ENCODE results near the gene VWA8.
A peak's percentile ranks its signal among the peaks of the same experiment; 100 is the strongest.

Gene VWA8

DNA sequence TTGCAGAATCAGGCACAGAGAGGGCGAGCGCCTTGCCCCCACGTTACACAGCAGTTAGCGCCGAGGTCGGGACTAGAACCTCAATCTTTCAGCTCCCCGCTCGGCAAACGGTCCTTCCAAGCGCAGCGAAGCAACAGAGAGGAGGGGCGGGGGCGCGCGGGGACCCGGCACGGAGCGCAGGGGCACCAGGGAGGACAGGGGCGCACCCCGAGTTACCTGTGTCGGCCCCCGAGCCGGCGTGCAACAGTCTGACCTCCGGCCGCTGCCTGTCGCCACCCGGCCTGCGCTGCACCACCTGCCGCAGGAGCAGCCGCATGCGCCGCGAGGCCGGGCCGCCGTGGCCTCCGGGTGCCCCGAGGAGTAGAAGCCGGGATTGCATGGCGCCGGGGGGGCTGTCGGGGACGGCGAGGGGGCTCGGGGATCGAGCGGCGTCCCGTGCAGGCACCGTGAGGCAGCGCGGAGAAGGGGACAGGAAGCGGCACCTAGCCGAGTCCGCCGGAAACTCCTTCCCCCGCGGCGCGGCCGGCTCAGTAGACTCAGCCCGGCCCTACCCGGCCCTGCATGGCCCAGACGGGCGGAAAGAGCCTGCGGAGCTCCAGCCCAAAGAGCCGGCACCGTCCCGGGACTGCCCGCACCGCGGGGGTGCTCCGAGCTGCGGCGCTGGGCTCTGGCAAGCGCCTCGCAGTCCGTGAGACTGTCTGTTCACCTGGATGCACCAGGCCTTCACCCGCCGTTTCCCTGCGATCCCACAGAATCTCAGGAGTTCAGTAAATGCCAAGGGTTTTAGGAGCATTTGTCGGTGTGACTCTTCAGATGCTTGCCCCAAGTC is at the start of gene VWA8:
TSS of gene VWA8 (minus strand) at position 473 of the 829 bp plus-strand sequence. CDS start at position 379, 94 bp downstream.
- FAIRE-seq (peak; percentile 67), DNase-seq (ENCODE audit: extremely low spot score, insufficient read length, low read depth) (peak; percentile 81)

DNA sequence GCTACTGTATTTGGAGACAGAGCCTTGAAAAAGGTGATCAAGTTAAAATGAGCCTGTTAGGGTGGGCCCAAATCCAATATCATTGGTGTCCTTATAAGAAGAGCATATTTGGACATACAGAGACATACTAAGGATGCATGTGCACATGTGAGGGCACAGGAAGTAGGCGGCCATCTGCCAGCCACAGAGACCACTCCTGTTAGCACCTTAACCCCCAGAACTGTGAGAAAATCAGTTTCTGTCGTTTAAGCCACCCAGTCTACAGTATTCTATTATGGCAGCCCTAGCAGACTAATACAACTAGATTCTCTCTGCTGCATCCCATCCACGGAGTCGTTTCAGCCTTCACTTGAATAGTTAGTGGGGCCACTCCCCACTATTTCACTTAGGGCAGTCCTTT is 48.1 kb upstream of the VWA8 start:
- DNase-seq (ENCODE audit: extremely low spot score, insufficient read length, low read depth) = no peak
- FAIRE-seq = no peak

DNA sequence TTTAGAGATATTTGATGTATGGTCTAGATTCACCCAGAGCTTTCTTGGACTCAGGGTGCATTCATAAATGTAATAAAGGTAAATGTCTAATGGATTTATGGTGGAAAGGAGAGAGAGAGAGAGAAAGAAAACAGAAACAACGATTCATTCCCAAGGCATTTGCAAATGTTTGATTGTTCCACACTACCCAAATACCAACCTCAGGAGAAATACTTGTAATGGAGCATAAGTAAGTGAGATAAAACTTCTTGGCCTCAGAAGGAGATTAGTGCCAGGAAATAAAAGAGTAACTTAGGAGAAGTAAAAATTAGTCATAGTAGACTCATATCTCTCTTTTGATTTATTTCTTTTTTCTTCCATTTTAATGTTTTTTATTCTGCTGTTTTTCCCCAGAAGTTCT is 46.9 kb upstream of the VWA8 start:
- no peak for FAIRE-seq

DNA sequence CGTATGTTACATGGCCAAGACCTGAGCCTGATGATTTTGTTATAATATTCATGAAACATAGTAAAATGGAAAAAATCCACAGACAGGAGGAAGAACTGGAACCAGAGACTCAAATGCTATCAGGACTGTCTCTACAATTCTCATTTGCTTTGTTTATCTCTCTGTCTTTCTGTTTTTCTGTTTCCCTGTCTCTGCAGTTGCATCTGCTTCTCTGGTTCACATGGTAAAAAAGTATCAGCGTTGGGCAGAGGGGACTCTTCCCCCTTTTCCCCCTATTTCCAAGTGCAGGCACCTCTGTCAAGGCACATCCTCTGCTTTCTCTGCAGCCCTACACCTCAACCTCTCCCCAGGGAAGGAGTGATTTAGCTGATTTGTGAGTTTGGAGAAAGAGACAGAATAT is 41.2 kb upstream of the VWA8 start:
- FAIRE-seq = no peak
- no peak for DNase-seq (ENCODE audit: extremely low spot score, insufficient read length, low read depth)

More for the DNA sequence above, 46.9 kb upstream of the VWA8 start:
- DNase-seq (ENCODE audit: extremely low spot score, insufficient read length, low read depth) = no peak

DNA sequence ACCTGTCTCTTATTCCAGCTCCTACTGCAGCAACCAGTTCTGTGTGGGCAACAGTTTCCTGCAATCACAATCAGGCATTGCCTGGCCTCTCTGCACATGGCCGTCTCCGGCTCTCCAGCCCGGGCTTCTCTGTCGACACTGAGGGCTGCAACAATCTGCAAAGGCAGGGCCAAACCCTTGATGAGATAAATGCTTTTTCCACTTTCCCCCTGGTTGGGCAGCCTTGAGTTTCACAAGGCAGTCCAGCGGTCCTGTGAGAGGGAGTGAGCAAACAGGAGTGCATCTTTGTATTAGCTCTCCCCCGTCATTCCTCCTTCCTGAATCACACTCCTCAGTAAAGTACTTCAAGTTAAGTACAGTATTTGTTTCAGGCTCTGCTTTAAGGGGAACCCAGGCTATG is 40.7 kb upstream of the VWA8 start:
- FAIRE-seq = no peak
- DNase-seq (ENCODE audit: extremely low spot score, insufficient read length, low read depth) = no peak

DNA sequence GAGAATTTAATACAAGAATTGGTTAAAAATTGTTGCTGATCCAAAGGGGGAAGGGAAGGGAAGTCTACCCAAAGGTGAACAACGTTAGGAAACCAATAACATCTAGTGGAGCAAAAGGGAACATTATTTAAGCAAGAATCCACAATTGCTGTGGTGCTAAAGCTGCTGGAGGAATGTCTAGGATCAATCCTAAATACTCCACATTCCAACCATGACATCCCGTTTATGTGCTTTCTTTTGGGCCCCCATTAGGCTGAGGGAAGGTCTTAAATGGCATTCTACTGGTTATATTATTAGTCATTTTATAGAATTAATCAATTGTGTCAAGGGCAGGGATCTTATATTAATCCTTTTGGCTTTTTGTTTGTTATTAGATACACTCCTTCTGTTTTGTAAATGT is 39.9 kb upstream of the VWA8 start:
- FAIRE-seq = no peak
- DNase-seq (ENCODE audit: extremely low spot score, insufficient read length, low read depth) = no peak

DNA sequence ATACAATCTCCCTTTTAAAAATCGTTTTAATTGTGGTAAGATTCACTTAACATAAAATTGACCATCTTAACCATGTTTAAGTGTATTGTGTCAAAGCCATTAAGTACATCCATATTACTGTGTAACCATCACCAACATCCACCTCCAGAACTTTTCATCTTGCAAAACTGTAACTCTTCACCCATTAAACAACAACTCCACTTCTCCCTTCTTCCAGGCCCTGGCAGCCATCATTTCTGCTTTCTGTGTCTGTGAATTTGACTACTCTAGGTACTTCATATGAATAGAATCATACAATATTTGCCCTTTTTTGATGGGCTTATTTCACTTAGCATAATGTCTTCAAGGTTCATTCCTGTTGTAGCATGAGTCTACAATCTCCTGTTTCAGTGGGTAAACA is 36.5 kb upstream of the VWA8 start:
- DNase-seq (ENCODE audit: extremely low spot score, insufficient read length, low read depth) = no peak
- FAIRE-seq = no peak

DNA sequence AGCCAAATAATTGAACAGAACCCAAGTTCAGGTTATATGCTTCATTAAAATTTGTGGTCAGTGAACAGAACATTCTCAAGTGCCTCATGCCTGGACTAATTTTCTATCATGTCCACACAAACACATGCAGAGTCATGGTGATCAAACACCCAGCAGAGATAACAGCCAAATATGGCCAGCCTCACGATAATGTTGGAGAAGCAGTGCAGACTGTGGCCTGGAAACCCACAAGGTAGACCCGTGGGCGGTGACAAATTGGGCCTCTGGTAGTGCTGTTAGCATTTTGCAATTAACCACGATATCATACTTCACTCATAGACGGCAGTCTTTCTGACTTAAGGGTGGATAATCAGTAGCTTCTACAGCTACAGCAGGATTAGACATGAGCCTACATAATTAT is 35.0 kb upstream of the VWA8 start:
- FAIRE-seq (no peak), DNase-seq (ENCODE audit: extremely low spot score, insufficient read length, low read depth) (no peak)

DNA sequence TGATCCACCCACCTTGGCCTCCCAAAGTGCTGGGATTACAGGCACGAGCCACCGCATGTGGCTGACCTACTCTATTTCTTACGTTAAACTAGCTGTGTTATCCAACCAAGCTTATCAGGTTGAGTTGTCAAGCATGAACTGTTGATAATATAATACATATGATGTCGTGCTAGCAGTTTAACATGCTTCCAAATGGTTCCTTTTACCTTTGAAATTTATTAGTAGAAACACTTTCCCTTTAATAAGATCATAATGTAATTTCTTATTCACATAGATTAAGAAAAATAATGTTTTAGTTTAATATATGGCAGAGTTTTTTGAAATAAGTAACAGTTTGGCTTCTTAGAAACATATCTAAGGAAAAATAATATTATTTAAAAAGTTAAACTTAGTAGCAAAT is 34.4 kb upstream of the VWA8 start:
- DNase-seq (ENCODE audit: extremely low spot score, insufficient read length, low read depth) (no peak), FAIRE-seq (no peak)

DNA sequence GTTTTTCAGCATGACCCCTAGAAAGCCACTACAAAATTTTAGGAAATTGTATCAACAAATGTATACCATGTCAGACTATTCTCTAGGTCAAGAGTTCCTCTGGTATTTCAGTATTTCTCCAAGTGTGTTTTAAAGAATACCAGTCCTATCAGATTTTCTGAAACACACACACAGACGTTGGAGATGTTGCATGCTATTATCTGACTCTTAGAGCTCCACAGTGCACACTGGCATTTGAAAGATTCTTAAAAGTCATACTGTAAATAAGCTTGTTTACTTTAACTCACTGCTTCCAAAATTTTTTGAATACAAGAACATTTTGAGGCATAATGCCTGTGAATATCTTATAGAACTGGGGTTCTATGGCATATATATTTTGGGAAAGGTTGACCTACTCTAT is 33.8 kb upstream of the VWA8 start:
- DNase-seq (ENCODE audit: extremely low spot score, insufficient read length, low read depth) = no peak
- no peak for FAIRE-seq

DNA sequence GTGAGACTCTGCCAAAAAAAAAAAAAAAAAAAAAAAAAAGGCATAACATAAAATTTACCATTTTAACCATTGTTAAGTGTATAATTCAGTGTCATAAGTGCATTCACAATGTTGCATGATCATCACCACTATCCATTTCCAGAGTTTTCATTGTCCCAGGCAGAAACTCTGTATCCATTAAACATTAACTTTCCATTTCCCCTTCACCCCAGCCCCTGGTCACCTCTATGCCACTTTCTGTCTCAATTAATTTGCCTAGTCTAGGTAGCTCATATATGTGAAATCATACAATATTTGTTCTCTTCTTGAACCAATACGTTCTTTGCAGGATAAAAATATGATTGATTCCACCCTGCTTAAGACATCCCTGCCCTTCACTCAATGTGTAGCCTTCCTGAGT is 31.0 kb upstream of the VWA8 start:
- FAIRE-seq (peak; percentile 29), DNase-seq (ENCODE audit: extremely low spot score, insufficient read length, low read depth) (no peak)

DNA sequence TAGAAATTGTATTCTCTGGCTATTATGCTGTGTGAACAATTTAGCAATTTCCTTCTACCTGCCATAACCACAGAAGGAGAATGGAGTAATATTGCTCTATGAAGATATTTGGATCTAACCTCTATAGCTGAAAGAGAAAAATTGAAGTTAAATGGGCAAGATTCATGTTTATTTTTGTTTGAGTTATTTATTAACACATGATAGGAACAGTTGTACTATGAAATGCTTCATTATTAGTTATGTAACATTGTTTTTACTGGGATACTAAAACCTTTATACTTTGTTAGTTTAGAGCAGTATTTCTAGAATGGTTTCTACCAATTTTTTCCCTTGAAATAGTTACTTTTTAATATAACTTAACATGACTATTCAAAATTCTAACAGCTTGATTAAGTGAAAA is 27.3 kb upstream of the VWA8 start:
- DNase-seq (ENCODE audit: extremely low spot score, insufficient read length, low read depth) (no peak), FAIRE-seq (no peak)

DNA sequence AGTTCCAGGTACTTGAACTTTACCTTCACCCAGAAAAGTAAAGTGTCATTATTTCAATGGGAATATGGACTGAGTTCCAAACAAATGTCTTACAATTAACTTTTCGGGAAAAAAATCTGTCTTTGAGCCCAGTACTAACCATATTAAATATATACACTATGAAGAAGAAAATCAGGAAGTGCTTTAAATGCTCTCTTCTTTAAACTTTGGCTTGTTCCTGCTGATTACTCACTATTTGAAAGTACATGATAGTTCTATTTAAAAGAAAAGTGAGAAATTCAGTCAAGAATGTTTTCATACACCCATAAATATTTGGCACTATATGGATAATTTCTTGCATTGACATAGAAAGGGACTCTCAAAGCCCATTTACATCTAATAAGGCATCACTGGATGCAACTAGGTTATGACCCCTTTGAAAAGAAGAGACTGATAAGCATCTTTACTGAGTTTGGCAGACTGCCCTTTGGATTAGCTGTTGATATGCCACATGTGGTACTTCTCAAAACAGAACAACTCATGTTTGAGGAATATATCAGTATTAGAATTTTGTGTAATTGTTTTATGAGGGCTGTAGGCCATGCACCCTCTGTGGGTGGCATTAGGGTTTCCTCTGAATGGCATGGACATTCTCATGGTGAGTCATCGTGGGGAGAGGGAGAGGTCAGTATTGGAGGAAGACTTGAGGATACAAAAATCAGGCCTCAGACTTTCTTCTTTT is 25.0 kb upstream of the VWA8 start:
- FAIRE-seq = no peak
- DNase-seq (ENCODE audit: extremely low spot score, insufficient read length, low read depth) = no peak

DNA sequence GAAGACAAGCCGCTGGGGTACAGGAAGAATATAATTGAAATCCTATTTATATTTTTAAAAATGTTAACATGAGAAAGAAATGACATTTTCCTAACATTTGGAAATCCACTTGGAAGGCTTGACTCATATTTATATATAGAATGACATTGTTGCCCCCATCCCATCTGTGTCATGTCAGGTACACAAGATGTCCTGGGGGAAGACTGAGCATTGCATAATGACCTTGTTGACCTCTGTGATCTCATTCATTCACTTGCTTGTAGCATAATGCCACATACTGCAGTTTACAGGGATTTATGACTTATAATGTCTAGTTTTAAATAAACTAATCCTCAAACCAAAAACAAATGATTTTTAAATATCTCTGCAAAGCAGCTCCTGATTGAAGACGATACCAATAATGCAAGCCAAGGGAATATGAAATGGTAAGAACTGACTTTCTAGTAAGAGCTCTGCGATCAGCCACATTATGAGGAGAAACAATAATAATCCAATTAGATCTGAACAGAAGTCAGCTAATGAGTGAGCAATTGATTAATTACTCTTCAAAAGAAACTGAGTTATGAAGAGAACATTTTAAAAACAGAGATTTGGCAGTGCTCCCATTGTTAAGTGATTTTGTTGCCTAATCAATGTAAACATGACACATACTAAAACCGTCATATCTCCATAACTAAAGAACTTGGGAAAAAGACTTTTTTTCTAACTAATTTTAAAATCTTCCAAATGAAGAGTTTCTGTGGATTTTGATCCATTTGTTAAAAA is 21.2 kb upstream of the VWA8 start:
- no peak for FAIRE-seq
- no peak for DNase-seq (ENCODE audit: extremely low spot score, insufficient read length, low read depth)

DNA sequence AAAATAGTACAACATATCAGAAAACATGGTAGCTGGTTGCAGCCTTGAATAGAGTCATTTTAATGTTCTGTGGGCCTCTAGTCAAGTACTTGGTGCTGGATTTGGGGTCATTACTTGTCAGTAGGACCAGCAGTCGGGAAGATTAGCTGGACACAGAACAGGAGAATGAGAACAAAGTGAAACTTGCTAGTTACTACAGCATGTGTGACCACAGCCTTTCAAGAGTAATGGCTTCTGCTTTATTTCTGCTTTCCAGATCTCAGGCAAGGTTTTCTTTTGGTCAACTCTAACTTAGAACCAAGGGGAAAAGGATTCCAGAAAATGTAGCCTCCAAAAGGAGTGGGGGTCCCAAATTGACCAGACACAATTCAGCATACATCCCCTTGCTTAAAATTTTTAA is 17.1 kb upstream of the VWA8 start:
- FAIRE-seq (no peak), DNase-seq (ENCODE audit: extremely low spot score, insufficient read length, low read depth) (no peak)

DNA sequence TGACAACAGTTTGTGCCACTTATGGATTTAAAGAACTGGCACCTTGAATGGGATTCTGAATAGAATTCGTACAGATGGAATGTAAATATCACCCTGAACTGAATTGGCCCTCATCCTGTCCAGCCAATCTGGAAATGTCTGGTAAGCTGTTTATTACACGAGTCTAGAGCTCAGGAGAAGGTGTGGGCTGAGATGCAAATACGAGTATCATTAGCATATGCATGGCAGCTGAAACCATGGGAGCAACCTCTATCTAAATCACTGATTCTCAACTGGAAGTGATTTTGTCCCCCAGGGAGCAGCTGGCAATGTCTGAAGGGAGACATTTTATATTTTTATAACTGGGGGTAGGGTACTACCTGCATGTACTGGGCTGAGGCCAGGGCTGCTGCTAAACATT is 15.6 kb upstream of the VWA8 start:
- DNase-seq (ENCODE audit: extremely low spot score, insufficient read length, low read depth) (no peak), FAIRE-seq (no peak)

DNA sequence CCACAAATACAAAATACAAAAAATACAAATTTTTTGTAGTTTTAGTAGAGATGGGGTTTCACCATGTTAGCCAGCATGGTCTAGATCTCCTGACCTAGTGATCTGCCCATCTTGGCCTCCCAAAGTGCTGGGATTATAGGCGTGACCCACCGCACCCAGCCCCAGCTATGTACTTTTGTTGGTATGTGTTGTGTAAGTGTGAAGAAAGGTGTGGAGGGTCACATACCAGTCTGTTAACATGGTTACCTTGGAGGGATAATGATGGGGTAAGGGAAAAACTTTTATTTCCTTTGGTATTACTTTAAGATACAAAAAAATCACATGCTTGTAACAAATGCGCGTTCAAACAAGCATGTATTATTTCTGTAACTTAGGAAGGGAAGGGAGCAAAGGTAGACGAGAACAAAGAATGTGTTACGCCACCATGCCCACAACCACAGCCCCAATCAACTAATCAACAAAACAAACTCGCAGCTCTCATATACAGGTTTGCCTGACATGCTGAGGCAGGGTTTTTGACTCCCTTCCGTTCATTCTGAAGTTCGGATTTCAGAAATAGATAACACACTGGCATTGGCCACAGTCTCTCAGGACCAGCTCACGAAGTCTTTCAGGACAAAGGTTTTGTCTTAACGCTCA is 13.5 kb upstream of the VWA8 start:
- FAIRE-seq (no peak), DNase-seq (ENCODE audit: extremely low spot score, insufficient read length, low read depth) (no peak)

DNA sequence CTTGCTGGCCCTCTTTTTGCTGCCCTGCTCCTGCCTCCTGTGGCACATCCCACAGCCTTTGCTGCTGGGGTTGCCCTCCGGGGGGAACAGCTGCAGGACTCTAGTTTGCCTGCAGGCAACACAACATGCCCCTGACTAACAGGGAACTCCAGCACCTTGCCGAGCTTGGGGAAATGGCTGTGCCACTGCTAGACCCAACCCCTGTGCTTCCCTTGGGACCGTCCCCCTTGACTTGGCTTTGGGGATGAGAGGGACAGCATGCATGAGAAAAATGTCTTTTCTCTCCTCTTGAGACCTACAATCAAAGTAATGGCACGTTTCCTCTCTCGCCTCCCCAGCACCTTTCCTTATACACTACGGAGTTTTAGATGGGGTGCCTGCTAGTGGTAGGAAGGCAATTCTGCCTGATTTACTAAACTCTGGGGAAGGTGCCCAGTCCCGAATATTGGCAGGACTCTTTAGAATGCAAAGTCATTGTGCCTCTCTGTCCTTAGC is 12.4 kb upstream of the VWA8 start:
- FAIRE-seq (no peak), DNase-seq (ENCODE audit: extremely low spot score, insufficient read length, low read depth) (no peak)

DNA sequence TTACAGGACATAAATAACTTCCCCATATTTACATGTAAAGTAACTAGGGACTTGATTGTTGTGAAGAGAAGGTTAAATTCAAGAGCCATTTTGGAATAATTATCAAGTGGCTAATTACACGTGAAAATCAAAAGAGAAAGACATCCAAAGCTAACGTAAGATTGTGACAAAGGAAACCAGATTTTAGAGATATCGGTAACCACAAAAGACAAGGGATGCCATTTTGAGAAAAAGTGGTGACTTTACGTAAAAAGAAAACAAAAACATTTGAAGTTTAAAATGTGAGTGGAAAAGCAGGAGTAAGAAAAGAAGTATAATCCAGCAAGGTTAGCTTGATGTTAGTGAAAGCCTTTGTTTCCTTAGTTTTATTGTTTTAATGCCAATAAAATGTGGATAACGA is 10.9 kb upstream of the VWA8 start:
- no peak for FAIRE-seq

DNA sequence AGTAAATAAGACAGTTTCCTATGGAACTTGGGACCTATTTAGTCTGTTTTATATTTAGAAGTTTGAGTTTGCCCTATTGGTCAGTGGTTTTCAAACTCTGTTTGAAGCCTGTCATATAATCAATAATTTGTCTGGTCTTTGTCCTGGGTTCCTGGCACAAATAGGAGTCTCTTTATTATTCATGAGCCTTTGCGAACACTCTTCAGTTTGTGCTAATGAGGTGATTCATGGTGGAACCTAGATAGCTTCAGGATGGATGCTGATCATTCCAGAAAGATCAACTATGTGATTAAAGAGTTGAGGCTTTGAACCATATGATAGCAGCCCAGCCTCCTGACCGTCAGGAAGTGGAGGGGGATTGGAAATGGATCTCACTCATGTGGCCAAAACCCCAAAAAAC is 10.0 kb upstream of the VWA8 start:
- FAIRE-seq (no peak), DNase-seq (ENCODE audit: extremely low spot score, insufficient read length, low read depth) (no peak)

More for the DNA sequence above, 10.9 kb upstream of the VWA8 start:
- DNase-seq (ENCODE audit: extremely low spot score, insufficient read length, low read depth) = no peak
